H9 (cell line): ENCODE data around the gene LENG9. TPM values are rescaled to one million over a fixed set of nuclear protein-coding genes. Genes with fewer than 3 reads are reported as not detected.

Experiments used
- DNase-seq: peaks from one replicate; pipeline ENCODE4 v3.0.0-alpha.2; 2017
- H2AFZ ChIP-seq: one replicate; pipeline ENCODE4 v1.6.1; 2013; ENCODE audit warnings: mild to moderate bottlenecking, low read length, control low read depth, moderate library complexity
- H2AK5ac ChIP-seq: 2 replicates; pipeline ENCODE4 v1.6.1; 2013; ENCODE audit warnings: low read length, control low read depth, mixed read lengths; ENCODE audit not compliant: insufficient read length
- H2BK120ac ChIP-seq: one replicate; pipeline ENCODE4 v1.6.1; 2013; ENCODE audit warnings: low read depth, mild to moderate bottlenecking, low read length, control low read depth, inconsistent platforms; ENCODE audit not compliant: poor library complexity, severe bottlenecking
- H2BK12ac ChIP-seq: 2 replicates; pipeline ENCODE4 v1.6.1; 2013; ENCODE audit warnings: low read length, control low read depth, mixed read lengths, low read depth; ENCODE audit not compliant: insufficient read length
- H2BK15ac ChIP-seq: 2 replicates; pipeline ENCODE4 v1.6.1; 2013; ENCODE audit warnings: low read depth, low read length, control low read depth
- H2BK20ac ChIP-seq: one replicate; pipeline ENCODE4 v1.6.1; 2013; ENCODE audit warnings: low read depth, mild to moderate bottlenecking, low read length, control low read depth, inconsistent platforms; ENCODE audit not compliant: poor library complexity, severe bottlenecking
- H2BK5ac ChIP-seq: 2 replicates; pipeline ENCODE4 v1.6.1; 2013; ENCODE audit warnings: low read length, control low read depth, mixed read lengths; ENCODE audit not compliant: insufficient read length
- H3K14ac ChIP-seq: 2 replicates; pipeline ENCODE4 v1.6.1; 2013; ENCODE audit warnings: low read length, control low read depth; ENCODE audit not compliant: insufficient read depth
- H3K18ac ChIP-seq: 2 replicates; pipeline ENCODE4 v1.6.1; 2013; ENCODE audit warnings: low read depth, mild to moderate bottlenecking, mixed read lengths, low read length, control low read depth; ENCODE audit not compliant: insufficient read length
- H3K23ac ChIP-seq: 2 replicates; pipeline ENCODE4 v1.6.1; 2013; ENCODE audit warnings: low read length, control low read depth, mixed read lengths, low read depth; ENCODE audit not compliant: insufficient read length
- H3K23me2 ChIP-seq: 2 replicates; pipeline ENCODE4 v1.6.1; 2013; ENCODE audit warnings: low read depth, mild to moderate bottlenecking, mixed read lengths, low read length, control low read depth; ENCODE audit not compliant: insufficient read length, poor library complexity, severe bottlenecking
- H3K27ac ChIP-seq: 2 replicates; pipeline ENCODE4 v1.5.1; 2013; ENCODE audit warnings: low read length, control low read depth, mixed read lengths, low read depth; ENCODE audit not compliant: insufficient read length
- H3K27me3 ChIP-seq: 2 replicates; pipeline ENCODE4 v1.6.1; 2013; ENCODE audit warnings: low read length, control low read depth, inconsistent platforms; ENCODE audit not compliant: insufficient read depth
- H3K4ac ChIP-seq: 2 replicates; pipeline ENCODE4 v1.6.1; 2013; ENCODE audit warnings: low read depth, mild to moderate bottlenecking, control low read depth, inconsistent platforms, low read length, moderate library complexity
- H3K4me1 ChIP-seq: 2 replicates; pipeline ENCODE4 v1.6.1; 2013; ENCODE audit warnings: low read length, control low read depth, inconsistent platforms; ENCODE audit not compliant: insufficient read depth
- H3K4me2 ChIP-seq: 2 replicates; pipeline ENCODE4 v1.6.1; 2013; ENCODE audit warnings: low read length, control low read depth, mixed read lengths; ENCODE audit not compliant: insufficient read length, insufficient read depth
- H3K56ac ChIP-seq: 2 replicates; pipeline ENCODE4 v1.6.1; 2013; ENCODE audit warnings: low read depth, mild to moderate bottlenecking, mixed read lengths, low read length, control low read depth; ENCODE audit not compliant: insufficient read length
- H3K79me1 ChIP-seq: 2 replicates; pipeline ENCODE4 v1.6.1; 2013; ENCODE audit warnings: low read depth, mild to moderate bottlenecking, moderate library complexity, low read length, control low read depth, inconsistent platforms; ENCODE audit not compliant: insufficient read depth, poor library complexity, severe bottlenecking
- H3K79me2 ChIP-seq: 2 replicates; pipeline ENCODE4 v1.6.1; 2013; ENCODE audit warnings: low read length, control low read depth, inconsistent platforms; ENCODE audit not compliant: insufficient read depth
- H3K9ac ChIP-seq: 2 replicates; pipeline ENCODE4 v1.6.1; 2013; ENCODE audit warnings: low read length, control low read depth, mixed read lengths; ENCODE audit not compliant: insufficient read length; ENCODE audit errors: extremely low read depth
- H3K9me3 ChIP-seq: one replicate; pipeline ENCODE4 v1.6.1; 2013; ENCODE audit warnings: low read depth, low read length, inconsistent platforms; ENCODE audit not compliant: control insufficient read depth
- H3T11ph ChIP-seq: one replicate; pipeline ENCODE4 v1.6.1; 2013; ENCODE audit warnings: mild to moderate bottlenecking, low read length, control low read depth, inconsistent platforms
- H4K20me1 ChIP-seq: one replicate; pipeline ENCODE4 v1.6.1; 2013; ENCODE audit not compliant: control insufficient read depth, insufficient read length, insufficient read depth
- H4K5ac ChIP-seq: 2 replicates; pipeline ENCODE4 v1.6.1; 2013; ENCODE audit warnings: low read depth, mild to moderate bottlenecking, mixed read lengths, low read length, control low read depth; ENCODE audit not compliant: insufficient read length
- H4K8ac ChIP-seq: replicated peaks from 2 replicates; pipeline ENCODE4 v1.6.1; 2013; ENCODE audit warnings: low read length, control low read depth, mixed read lengths, low read depth; ENCODE audit not compliant: insufficient read length
- H4K91ac ChIP-seq: 2 replicates; pipeline ENCODE4 v1.6.1; 2013; ENCODE audit warnings: low read depth, mild to moderate bottlenecking, moderate library complexity, mixed read lengths, low read length, control low read depth; ENCODE audit not compliant: insufficient read length
- H3K27ac Mint-ChIP-seq, 3 experiments: 2 replicates in 2 of 3; 3 replicates in 1 of 3; pipeline ENCODE4 v1.8.0; 2020 to 2021; ENCODE audit warnings: mixed read lengths in 3 of 3, mild to moderate bottlenecking in 1 of 3, moderate library complexity in 1 of 3
- H3K27me3 Mint-ChIP-seq: 2 replicates; pipeline ENCODE4 v1.8.0; 2021; ENCODE audit warnings: low read depth, mild to moderate bottlenecking, moderate library complexity, mixed read lengths
- H3K36me3 Mint-ChIP-seq, 3 experiments: 2 replicates in 2 of 3; 3 replicates in 1 of 3; pipeline ENCODE4 v1.8.0; 2020 to 2021; ENCODE audit warnings: low read depth in 3 of 3, mixed read lengths in 3 of 3; ENCODE audit not compliant: insufficient read depth in 1 of 3
- H3K4me1 Mint-ChIP-seq, 2 experiments: 2 replicates each; pipeline ENCODE4 v1.8.0; 2020; ENCODE audit warnings: mixed read lengths in 2 of 2
- H3K4me3 Mint-ChIP-seq, 2 experiments: 2 replicates in 1 of 2; 3 replicates in 1 of 2; pipeline ENCODE4 v1.8.0; 2020 to 2021; ENCODE audit warnings: mild to moderate bottlenecking in 2 of 2, mixed read lengths in 2 of 2, moderate library complexity in 1 of 2
- H3K9me3 Mint-ChIP-seq, 2 experiments: 2 replicates in 1 of 2; 3 replicates in 1 of 2; pipeline ENCODE4 v1.8.0; 2020; ENCODE audit warnings: mild to moderate bottlenecking in 2 of 2, mixed read lengths in 2 of 2, moderate library complexity in 1 of 2
- CTCF ChIP-seq: fragments of 200-600 bp; sonication (generic); conservative IDR thresholded peaks from 3 replicates; pipeline ENCODE4 v1.8.0; 2021; ENCODE audit warnings: antibody characterized with exemption, mild to moderate bottlenecking
- WGBS: extraction: QIAGEN DNeasy Blood & Tissue Kit; methylation state at CpG from one replicate; pipeline ENCODE4 v1.1.7; 2013; ENCODE audit warnings: missing lambda C conversion rate, low lambda C conversion rate, mixed read lengths; ENCODE audit not compliant: insufficient read length; ENCODE audit errors: extremely low coverage; 5-methylcytosine and 5-hydroxymethylcytosine counted together
- total RNA-seq: library from RNA; stranded (reverse); gene quantifications from 2 replicates; pipeline ENCODE4 v1.2.1, GENCODE V29; 2021

The LENG9 gene
- total RNA-seq, 1 experiment from 2014 or later = 3.8 TPM

- Mint-ChIP-seq H3K4me1 (peaks cover 41 to 51% of the 10 kb centered on the region in 2 experiments), H3K27ac (peak overlapping the region; percentile 84 to 90 (median 89)), H3K36me3 (peaks cover 18 to 42% (median 37%) of the 10 kb centered on the region in 3 experiments; a peak in 6 of 7 replicates), H3K9me3 (peaks cover 0 to 2% of the 10 kb centered on the region in 2 experiments; a peak in 3 of 5 replicates), H3K27me3 (peaks cover 43% of the 10 kb centered on the region), H3K4me3 (peak overlapping the region; percentile 27 to 67; a peak in 2 of 5 replicates)
- no peak overlapping the region for H2AFZ ChIP-seq
- no peaks in the 10 kb centered on the region for H3K79me2 ChIP-seq
- H2BK120ac ChIP-seq = no peak overlapping the region
- peaks cover 5% of the 10 kb centered on the region; the same call in 1 of the 2 replicates for H3K4me1 ChIP-seq
- no peak overlapping the region for H2BK15ac ChIP-seq
- no peaks in the 10 kb centered on the region for H3K9me3 ChIP-seq
- H3K56ac ChIP-seq = no peak overlapping the region
- H2BK12ac ChIP-seq = no peak overlapping the region
- H3K23me2 ChIP-seq = peaks cover 15% of the 10 kb centered on the region
- no peak overlapping the region for H3K4ac ChIP-seq
- no peaks in the 10 kb centered on the region for H3K79me1 ChIP-seq
- H2BK5ac ChIP-seq = no peak overlapping the region
- H3K23ac ChIP-seq = no peak overlapping the region
- peak overlapping the region; percentile 74 for H3K14ac ChIP-seq
- no peak for TF ChIP-seq CTCF
- no peaks in the 10 kb centered on the region for H4K20me1 ChIP-seq
- no CpG with 5 or more reads among the region's 10 CpGs for WGBS
- peaks cover 4% of the 10 kb centered on the region; the same call in 1 of the 2 replicates for H3K27me3 ChIP-seq
- H4K91ac ChIP-seq = no peak overlapping the region
- peak overlapping the region; percentile 30 for H3K4me2 ChIP-seq
- no peak overlapping the region for H2AK5ac ChIP-seq
- H4K5ac ChIP-seq = no peak overlapping the region
- H2BK20ac ChIP-seq = no peak overlapping the region
- H3K9ac ChIP-seq = no peak overlapping the region
- no peak overlapping the region for H3T11ph ChIP-seq
- DNase-seq = no peak
- H3K27ac ChIP-seq = no peak overlapping the region
- H4K8ac ChIP-seq = no peak overlapping the region
- peak overlapping the region; percentile 77 for H3K18ac ChIP-seq
Measured at GRCh38 chr19:54420068-54420382, 43.6 kb downstream of the LENG9 start.
